IPS DF 19.7 (cell line): ENCODE results near the gene KIF5C.

ENCODE experiments used
- DNase-seq: peaks from one replicate; pipeline ENCODE4 v3.0.0-alpha.2; 2013; ENCODE audit warnings: low read depth, low spot score

The KIF5C gene

DNA sequence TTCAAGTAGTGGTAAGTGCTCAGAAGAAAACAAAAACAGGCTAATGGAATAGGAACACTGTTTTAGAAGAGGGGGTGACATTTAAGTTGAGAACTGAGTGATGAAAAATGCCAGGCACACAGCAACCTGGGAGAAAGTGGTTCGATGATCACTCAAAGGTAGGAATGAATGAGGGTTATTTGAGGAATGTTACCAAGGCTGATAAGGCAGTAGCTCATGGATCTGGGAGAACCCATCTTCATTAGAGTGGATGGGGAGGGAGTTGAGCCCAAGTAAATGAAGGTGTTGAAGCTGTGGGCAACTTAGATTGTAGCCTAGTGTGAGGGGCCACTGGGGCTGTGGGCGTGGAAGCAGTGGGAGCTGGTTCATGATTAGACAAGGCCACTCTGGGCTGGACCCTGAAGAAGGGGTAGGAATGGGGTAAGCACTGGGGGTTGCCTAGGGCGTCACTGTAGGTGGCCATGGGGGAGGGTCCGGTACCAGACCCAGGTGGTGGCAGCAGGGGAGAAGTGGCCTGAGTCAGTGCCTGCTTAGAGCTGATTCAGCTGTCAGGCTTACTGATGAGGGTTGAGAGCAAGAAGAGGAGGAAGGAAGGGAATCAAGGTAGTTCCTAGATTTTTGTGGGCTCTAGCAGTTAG is 141.0 kb downstream of the KIF5C start:
- DNase-seq, result no peak

GRCh38 chr2:149017116-149017985 is 142.3 kb downstream of the KIF5C start:
- DNase-seq, result no peak

GRCh38 chr2:149018981-149019380 is 144.0 kb downstream of the KIF5C start:
- DNase-seq, result no peak

DNA sequence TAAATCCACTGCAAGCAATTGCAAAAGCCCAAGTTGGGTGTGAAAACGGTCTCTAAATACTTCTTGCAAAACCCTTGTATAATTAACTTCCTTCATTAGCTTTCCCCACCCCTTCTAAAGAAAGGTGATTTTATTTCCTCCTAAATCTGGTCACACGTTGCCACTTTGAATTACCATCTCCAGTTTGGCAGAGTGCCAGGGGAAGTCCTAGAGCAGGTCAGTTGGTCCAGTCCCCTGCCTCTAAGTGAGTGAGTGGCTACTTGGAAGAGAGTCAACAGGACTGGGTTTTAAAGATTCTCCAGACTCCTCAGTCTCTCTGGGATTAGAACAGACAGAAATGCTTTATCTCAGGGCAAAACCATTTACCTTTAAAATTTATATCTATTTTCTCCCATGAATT is 144.7 kb downstream of the KIF5C start:
- no peak for DNase-seq

DNA sequence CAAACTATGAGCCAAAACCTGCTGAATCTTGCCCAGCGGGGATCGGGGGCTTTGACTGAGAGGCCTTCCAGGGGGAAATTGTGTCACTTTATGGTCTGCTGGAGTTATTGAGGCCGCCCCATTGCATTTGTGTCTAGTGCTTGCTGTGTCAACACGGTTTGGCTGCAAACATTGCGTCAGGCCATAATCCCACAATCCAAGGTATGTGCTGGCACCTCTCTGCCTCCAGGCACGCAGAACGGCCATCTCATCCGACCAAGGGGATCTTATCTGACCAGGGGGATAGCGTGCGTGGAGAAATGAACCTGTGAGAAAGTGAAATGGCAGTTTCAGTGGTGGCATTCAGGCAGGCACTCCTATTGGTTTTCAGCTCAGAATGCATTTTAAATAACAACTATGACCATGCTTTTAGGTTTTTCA is 145.4 kb downstream of the KIF5C start:
- no peak for DNase-seq

GRCh38 chr2:149021271-149021719 is 146.3 kb downstream of the KIF5C start:
- no peak for DNase-seq

DNA sequence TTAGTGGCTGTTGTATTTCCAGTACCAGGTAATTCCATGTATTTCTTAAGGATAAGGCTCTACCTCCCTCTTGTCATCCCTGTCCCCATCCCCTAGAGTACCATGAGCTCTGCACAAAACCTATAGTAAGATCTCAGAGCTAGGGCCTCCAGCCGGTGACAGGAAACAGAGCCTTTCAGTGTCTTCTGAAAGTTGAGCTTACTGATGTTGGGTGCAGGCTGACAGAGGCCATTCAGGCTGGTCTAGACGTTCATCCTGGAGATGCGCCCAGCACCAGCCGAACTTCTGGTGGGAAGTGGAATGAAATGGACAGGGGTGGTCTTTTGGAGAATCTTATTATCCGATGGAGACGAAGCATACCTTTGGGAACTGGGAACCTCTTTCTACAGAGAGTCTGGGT is 146.7 kb downstream of the KIF5C start:
- DNase-seq, result no peak

DNA sequence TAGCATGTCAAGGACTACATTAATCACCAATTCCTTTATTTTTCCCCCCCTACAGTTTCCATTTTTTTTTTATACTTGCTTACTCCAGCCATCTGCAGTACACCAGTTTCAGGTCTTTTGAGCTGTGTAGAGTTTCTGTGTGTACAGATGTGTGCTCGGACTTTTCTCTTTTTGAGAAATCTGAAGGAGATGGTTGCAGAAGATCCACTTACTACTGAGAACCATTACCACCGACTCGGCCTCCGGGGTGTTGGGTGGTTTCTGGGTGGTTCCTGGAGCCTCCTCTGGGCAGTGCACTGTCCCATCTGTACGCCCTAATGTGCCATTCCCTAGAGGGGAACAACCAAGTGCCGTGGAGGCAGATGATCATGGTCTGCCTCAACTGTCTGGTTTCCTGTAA is 148.1 kb downstream of the KIF5C start:
- no peak for DNase-seq

GRCh38 chr2:149027590-149028250 is 152.7 kb downstream of the KIF5C start:
- DNase-seq, result no peak

- DNase-seq, result no peak
Measured at GRCh38 chr2:149028377-149028776, 153.3 kb downstream of the KIF5C start.

- DNase-seq, result no peak
Measured at GRCh38 chr2:149028891-149029290, 153.9 kb downstream of the KIF5C start.

DNA sequence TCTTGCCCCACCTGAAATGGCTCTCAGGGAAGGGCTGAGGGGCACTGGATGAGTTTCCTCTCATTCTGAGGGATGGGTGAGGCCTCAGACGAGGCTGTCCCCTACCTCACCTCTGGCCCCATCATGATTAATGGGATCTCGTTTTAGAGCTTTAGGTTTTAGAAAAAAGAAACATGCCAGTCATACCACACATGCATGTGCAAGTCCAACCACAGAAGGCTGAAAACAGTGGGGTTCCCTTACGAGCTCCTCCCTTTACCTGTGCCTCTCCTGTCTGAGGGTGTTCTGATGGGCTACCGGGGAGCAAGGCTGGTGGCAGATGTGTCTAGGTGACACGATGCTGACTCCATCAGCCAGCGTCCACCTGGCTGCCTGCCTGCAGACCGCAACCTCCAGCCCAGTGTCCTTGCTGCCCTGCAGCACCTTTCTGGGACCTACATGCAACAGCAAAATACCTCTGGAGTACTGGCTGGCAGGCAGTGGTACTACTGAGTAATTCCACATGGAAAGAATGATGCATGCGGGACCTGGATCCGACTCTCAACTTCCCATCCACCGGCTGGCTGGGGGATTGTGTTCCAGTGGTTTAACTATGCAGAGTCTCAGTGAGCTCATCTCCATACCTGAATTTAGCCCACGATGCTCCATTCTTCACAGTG is 154.4 kb downstream of the KIF5C start:
- DNase-seq, result no peak

DNA sequence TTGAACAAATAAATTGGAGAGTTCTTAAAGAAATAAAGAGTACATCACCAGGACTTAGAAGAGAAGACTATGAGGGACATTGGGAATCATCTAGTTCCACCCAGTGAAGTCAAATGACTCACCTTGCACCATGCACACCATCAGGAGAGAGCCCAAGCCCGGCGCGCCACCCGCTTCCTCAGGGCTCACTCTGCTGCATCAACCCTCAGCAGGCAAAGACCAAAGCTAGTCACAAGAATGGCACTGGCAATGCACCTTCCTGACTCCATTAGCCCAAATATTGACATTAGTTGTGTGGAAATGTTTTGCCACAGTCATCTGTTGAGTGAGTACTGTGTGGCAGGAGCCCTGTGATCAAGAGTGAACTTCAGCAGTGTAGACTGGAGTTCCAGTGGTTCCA is 156.4 kb downstream of the KIF5C start:
- no peak for DNase-seq

GRCh38 chr2:149033716-149034115 is 158.7 kb downstream of the KIF5C start:
- DNase-seq, result no peak

DNA sequence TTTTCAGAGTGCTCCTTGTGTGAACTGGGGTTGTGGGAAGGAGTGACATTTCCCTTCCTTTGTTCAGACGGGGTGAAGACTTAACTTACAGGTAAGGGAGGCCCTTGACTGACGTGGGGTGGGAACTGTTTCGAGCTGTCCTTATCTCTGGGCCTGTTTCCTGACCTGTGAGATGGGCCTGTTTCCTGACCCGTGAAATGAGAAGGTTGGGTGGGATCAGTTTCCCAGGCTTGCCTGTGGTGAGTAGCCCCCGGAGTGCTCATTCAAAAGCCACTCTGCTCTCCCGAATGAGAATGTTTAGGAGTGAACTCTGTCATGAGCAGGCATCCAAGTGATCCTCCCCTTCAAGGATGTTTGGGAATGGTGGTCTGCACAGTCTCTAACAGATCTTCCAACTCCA is 159.4 kb downstream of the KIF5C start:
- no peak for DNase-seq

GRCh38 chr2:149036507-149037293 is 161.7 kb downstream of the KIF5C start:
- no peak for DNase-seq

DNA sequence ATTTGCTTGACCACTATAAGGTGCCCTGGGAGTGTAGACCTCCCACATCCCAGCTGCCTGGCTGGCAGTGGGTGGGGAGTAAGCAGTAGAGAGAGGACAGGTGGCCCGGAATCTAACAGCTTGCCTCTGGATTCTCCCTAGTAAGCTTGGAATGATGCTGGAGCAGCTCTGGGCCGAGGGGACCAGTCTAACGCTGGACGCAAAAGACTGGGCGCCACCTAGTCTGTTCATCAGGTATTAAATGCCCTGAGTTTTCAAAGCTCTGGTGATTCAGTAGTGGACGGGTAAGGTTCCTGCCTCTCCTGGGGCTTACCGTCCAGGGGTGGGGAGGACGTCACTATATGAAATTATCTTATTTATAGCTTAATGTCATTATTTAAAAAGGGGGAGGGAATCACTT is 162.8 kb downstream of the KIF5C start:
- DNase-seq, result no peak

- DNase-seq, result no peak
Measured at GRCh38 chr2:149038442-149039212, 163.6 kb downstream of the KIF5C start, which contains the start of gene LYPD6B. TSS of gene LYPD6B (plus strand) at chr2:149038699. CDS start at chr2:149130949, 92,250 bp downstream.

GRCh38 chr2:149039213-149039724 is 164.2 kb downstream of the KIF5C start:
- DNase-seq, result no peak

- DNase-seq, result no peak
Measured at GRCh38 chr2:149040451-149040850, 165.4 kb downstream of the KIF5C start.
